Stimulated activated CD8-positive, alpha-beta memory T cell treated with anti-CD3 and anti-CD28 coated beads, Interleukin-7, amount 100 ng/mL, for 1 hour (primary cell): ENCODE measurements around the gene KDF1.
"Not testable (repeated sequence)": the region's sequence is repeated elsewhere in the genome, so short reads cannot be mapped to it uniquely, and the experiment has no call there.

Experiments
- DNase-seq, 2 donors: peaks; one replicate each; pipeline ENCODE4 v3.0.0-alpha.2; 2020; ENCODE audit warnings: low read depth in 2 of 2

The KDF1 gene

DNA sequence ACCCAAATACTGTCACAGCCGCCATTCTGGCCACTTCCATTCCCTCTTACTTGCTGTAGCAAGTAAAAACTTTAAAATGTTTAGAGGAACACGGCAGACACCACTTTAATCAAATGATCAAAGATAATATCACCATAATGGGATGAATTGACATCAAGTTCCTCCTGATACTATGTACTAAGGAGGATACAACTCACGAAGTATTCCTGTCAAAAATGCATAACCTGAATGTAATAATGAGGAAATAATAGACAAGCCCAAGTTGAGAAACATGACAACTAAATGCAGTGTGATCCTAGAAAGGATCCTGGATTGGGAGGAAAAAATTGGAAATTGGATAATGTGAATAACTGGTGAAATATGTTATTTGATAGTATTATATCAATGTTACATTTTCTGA, 3.9 kb downstream of the KDF1 start:
- DNase-seq = no peak

DNA sequence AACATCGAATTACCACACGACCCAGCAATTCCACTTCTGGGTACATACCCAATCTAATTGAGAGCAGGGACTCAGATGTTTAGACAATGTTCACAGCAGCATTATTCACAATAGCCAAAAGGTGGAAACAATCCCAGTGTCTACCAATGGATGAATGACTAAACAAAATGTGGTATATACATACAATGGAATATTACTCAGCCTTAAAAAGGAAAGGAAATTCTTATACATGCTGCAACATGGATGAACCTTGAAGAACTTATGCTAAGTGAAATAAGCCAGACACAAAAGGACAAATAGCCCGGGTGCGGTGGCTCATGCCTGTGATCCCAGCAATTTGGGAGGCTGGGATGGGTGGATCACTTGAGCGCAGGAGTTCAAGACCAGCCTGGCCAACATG, 6.9 kb downstream of the KDF1 start:
- DNase-seq = no peak

DNA sequence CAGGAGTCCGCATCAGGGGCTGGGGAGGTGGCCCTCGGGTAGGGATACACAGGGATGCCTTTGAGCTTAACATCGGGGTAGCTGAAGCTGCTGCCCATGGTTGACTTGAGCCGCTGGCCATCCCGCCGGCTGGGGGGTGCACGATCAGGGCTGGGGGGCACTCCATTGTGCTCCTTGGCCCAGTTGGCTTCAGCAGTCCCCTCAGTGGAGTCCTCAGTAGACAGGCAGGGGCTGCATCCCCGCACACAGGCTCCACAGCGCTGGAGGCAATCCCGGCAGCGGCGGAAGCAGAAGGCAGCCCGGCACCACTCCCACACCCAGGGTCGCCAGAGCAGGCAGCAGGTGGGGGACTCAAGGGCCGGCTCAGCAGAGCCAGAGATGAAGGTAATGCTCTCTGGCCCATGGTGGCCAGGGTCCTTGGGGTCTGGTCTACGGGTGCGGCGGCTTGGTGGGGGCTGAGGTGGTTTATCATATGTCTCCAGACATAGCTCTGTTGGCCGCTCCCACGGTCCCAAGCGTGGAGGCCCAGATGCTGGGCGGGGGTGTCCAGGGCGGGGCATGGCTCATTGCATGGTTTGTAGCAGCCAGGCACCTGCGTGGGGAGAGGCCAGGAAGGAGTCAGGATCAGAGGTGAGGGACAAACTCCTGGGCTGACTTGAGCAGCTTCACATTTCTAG, 8.3 kb downstream of the KDF1 start:
- no peak for DNase-seq

DNA sequence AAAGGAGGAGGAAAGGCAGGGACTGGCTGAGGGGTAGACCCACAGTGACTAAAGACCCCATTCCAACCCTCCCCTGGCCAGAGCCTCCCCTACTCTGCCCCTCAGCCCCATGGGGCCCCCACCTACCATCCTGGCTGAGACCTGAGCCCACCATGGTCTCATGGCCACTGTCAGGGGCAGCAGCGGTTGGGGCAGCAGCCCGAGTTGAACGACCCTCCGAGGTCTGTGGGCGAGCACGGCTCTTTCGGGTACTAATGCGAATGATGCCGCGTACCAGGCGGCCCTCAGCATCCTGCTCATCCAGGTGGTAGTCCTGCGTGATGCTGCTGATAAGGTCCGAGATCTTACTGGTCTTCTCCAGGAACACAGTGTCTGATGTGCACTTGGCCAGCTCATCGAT, 9.1 kb downstream of the KDF1 start:
- no peak for DNase-seq

DNA sequence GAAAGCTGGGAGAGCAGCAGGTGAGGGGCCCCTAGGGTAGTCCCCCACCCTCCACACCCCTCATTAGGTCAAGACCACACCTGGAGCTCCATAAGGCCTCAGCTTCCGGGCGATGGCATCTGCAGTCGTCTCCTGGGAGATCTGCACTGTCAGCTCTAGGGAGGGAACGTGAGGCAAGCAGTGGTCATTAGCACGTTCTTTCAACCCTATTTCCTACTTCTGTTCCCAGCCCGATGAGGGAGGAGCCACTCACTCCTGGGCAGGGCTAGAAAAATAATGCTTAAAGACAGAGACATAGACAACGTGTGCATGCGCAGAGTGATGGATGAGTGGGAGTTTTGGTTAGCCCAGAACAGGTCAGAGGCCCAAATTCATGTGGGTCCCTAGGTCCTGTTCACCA, 9.7 kb downstream of the KDF1 start:
- DNase-seq = no peak

- no peak for DNase-seq
Observed at GRCh38 chr1:26949926-26950319, 10.3 kb downstream of the KDF1 start.

GRCh38 chr1:26949266-26949925, 10.9 kb downstream of the KDF1 start:
- DNase-seq = no peak

DNA sequence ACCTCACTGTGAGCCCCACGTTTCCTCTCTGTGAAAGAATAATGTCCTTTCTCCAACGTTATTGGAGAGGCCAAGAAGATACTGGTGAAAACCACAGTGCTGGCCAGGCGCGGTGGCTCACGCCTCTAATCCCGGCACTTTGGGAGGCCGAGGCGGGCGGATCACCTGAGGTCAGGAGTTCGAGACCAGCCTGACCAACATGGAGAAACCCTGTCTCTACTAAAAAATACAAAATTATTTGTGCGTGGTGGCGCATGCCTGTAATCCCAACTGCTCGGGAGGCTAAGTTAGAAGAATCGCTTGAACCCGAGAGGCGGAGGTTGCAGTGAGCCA, 11.6 kb downstream of the KDF1 start:
- DNase-seq = not testable (repeated sequence)

- DNase-seq = no peak
Observed at GRCh38 chr1:26946270-26946669, 14.0 kb downstream of the KDF1 start.

GRCh38 chr1:26945728-26946127, 14.5 kb downstream of the KDF1 start:
- no peak for DNase-seq

- no peak for DNase-seq
Observed at GRCh38 chr1:26945138-26945537, 15.1 kb downstream of the KDF1 start.

- DNase-seq = no peak
Observed at GRCh38 chr1:26942656-26943055, 17.6 kb downstream of the KDF1 start.

DNA sequence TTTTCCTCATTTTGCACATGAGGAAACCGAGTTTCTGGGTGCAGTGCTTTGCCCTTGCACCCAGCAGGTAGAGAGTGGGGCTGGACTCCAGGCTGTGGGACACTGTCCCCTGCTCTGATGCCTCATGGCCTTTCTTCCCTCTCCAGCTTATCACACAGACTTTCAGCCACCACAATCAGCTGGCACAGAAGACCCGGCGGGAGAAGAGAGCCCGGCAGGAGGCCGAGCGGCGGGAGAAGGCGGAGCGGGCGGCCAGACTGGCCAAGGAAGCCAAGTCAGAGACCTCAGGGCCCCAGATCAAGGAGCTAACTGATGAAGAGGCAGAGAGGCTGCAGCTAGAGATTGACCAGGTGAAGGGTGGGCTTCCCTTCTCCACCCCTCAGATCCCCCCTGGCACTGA, 19.0 kb downstream of the KDF1 start:
- DNase-seq = no peak

DNA sequence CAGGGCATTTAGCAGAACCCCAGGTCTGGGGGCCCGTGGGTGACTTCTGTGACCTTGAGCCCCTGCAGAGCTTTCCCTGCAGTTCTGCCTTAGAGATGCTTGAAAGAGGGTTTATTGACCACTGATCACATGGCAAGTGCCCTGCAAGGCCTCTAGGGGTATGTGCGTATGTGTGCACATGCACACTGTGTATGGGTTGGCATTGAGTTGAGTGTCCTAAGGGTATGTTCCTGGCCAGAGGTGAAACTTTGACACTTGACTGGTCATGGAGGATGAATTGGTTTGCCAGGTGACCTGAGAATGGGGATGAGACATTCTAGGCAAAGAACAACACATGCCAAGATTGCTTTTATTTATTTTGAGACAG, 21.6 kb downstream of the KDF1 start:
- DNase-seq = no peak

- no peak for DNase-seq
Observed at GRCh38 chr1:26938004-26938658, 22.1 kb downstream of the KDF1 start.

GRCh38 chr1:26936823-26937222, 23.4 kb downstream of the KDF1 start:
- DNase-seq = no peak

DNA sequence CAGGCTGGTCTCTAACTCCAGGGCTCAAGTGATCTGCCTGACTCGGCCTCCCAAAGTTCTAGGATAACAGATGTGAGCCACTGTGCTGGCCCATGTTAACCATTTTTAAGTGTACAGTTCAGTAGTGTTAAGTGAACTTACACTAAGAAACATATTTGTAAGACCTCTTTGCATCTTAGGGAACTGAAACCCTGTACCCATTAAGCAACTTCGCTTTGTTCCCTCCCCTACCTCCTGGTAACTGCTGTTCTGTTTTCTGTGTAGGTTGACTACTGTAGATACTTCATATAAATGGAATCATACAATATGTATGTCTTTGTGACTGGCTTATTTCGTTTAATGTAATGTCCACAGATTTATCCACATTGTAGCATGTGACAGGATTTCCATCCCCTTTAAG, 27.7 kb downstream of the KDF1 start:
- no peak for DNase-seq

DNA sequence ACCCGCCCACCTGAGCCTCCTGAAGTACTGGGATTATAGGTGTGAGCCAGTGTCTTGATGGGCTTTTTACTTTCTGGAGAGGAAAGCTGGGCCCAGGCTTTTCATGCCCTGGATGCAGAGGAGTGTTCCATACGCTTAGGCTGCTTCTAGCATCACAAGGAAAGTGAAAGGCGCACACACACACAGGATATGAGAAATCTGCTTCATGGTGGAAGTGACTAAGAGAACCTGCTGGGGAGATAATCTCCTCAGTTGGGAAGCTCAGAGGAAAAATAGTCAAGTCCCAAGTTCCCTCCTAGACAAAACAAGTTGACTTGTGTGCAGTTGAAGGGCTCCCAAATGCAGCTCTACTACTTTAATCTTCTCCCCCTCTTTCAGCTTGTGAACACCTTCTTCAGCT, 36.6 kb downstream of the KDF1 start:
- no peak for DNase-seq

GRCh38 chr1:26922901-26923300, 37.4 kb downstream of the KDF1 start:
- DNase-seq = no peak

DNA sequence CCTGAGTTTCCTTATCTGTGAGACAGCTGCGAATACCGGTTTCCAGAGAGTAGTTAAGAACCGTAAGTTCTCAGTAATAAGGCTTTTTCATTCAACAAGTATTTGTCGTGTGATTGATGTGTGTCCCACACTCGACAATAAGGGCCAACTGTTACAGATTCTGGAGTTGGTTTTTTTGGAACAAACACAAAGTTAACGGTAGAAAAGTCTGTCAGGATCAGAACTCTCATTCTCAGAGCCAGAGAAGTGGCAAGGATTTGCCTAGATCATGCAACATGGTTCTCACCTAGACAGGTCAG, 37.9 kb downstream of the KDF1 start:
- no peak for DNase-seq

GRCh38 chr1:26921540-26922430, 38.5 kb downstream of the KDF1 start, which contains the start of gene NUDC:
Gene NUDC, plus strand, starts transcription at chr1:26921743. Its CDS starts 106 bp downstream, at chr1:26921849.
- peak; percentile 91 for DNase-seq

DNA sequence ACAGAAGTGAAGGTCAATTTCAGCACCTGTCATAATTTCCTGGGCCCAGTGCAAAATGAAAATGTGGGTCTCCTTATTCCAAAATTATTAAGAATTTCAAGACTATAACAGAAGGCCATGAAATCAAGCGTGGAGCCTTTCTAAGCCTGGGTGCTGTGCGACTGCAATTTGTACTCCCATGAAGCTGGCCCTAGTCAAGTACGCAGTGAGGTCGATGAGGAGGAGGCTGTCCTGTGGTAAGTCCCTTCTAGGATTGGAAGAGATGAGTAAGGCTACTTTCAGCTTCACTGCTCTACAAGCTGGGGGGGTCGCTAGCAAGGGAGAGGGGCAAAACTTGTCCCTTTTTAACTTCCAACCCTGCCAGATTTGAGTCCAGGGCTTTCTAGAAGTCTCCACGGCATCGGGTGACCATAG, 39.1 kb downstream of the KDF1 start:
- DNase-seq = no peak
